Anterior cingulate cortex (tissue), 58 donors: Measurements from ENCODE around the gene SLC23A1.
"Not testable (repeated sequence)": the region's sequence is repeated elsewhere in the genome, so short reads cannot be mapped to it uniquely, and the experiment has no call there.

ENCODE experiments used
- DNase-seq, 58 donors: peaks; one replicate each; lab custom pipeline; 2025; lab: John Stamatoyannopoulos, UW

SLC23A1 gene

DNA sequence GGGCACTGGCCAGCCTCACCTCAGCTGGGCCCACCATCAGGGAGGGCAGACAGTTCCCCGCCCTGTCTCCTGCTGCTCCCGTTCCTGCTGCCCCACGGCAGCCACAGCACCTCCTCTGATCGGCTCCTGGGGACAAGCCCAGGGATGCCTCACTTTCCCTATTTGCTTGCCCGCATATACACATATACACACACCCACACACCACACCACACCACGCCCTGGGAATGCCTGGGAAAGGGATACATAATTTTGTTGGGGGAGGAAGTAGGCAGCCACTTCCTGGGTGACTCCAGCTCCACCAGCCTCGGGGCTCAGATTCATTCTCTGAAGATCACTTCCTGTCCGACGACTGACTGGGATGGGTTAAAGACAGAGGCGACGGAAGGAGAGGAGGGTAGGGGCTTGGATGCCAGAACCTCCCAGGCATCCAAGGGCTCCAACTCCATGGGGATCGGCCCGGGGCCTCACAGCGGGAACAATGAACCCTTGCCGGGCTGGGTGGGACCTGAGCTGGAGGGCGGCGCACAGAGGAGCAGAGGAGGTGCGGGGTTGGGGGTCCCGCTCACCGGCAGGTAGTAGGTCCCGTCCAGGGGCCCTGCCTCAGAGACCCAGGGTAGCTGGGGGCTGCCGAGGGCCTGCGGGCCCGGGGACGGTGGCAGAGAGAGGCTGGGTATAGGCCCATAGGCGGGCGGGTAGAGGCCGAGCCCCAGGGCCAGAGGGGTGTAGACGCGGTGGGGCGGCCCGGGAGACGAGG lies 8.7 kb upstream of the SLC23A1 start:
- no peak for DNase-seq

DNA sequence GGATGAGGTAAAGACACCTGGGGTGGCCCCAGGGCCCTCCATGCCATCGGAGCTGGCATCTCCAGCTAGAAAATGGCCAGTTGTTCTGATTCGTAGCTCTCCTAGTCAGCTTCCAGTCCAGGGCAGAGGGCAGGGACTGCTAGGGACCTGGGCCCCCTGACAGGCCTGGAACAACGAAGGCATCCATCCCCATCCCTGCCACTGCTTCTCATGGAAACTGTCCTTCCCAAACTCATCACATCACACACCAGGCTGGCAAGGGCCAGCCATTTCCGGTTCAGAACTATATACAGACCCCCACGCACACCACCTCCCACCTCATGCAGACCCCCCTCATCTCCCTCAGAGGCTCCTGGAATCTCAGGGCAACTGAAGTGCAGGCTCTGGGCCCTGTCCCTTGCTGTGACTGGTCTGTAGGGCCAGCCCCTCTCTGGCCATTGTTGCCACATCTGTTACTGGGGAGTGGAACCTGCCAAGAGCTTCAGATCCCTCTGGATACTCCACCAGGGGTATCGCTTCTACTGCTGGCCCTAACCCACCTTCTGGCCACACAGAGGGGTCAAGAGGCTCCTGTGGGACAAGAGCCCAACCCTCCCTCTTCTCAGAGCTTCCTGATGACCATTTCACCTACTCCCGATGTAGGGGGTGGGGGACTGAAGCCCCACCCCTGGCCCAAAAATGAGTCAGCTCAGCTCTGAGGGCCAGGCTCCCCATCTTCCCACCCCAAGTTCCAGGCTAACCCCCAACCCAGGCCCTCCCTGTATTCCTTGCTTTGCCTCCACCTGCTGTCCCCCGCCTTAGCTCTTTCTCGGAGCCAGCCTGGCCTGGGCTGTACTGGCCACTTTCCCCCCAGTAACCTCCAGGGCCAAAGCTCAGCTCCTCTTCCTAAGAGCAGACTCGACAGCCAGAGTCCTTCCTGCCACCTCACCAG lies 7.8 kb upstream of the SLC23A1 start:
- DNase-seq, result no peak

GRCh38 chr5:139389701-139390638 lies 6.9 kb upstream of the SLC23A1 start, which contains the start of gene MZB1:
Gene MZB1 (minus strand): TSS chr5:139389913. CDS start chr5:139389856, 57 bp downstream.
- no peak for DNase-seq

- no peak for DNase-seq
Observed at GRCh38 chr5:139388198-139388821, 5.2 kb upstream of the SLC23A1 start.

- no peak for DNase-seq
Observed at GRCh38 chr5:139387611-139388197, 4.6 kb upstream of the SLC23A1 start.

DNA sequence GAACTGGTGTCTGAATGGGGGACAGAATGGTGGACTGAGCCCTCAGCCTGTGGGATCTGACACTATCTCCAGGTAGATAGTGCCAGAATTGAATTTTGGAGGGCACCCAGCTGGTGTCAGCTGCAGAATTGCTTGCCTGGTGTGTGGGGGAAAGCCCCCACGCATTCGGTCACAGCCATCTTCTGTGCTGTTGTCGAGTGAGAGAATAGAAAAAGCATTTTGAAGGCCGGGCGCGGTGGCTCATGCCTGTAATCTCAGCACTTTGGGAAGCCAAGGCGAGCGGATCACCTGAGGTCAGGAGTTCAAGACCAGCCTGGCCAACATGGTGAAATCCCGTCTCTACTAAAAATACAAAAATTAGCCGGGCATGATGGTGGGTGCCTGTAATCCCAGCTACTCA lies 3.9 kb upstream of the SLC23A1 start:
- DNase-seq, result not testable (repeated sequence)

- DNase-seq, result no peak
Observed at GRCh38 chr5:139386050-139386438, 2.9 kb upstream of the SLC23A1 start.

DNA sequence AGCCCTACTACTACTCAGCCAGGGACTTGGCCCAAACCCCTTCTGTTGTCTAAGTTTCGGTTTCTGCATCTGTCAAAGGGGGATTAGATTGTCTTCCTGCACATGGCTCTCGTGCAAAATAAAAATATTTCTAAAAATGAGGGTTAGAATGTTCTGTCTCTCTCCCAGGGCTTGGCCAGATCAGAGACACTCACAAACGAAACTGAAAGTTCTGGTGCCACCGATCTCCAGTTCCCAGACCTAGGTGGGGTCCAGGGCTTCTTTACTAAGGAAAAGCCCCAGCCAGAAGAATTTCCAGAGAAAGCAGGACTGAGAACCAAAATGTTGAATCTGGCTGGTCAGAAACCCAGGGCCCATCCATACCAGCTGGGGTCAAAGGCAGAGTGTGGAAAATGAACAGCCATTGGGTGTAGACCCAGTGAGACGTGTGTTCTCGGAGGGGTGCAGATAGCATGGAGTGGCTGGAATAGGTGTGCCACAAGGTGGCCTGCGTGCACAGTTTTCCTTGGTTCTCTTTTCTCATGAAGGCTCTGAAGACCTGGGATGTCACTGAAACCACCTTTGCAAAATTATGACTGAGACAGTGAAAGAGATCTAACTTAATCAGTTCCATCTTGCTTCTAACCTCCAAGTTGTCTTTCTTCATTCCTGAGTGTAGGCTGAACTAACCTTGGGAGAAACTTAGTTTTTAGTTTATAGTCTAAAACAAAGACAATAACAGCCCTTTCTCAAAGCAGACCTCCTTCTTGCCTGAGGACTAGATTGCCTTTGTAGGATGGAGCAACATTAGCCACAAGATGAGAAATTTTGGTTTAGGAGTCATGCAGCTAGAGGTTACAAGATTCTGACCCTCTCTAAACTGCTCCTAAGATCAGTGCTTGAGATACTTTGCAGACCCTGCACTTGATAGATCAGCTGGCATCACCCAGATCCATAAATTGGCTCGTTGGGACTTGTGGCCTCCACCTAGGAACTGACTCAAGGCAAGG lies 2.3 kb upstream of the SLC23A1 start:
- no peak for DNase-seq

GRCh38 chr5:139384591-139385051 lies 1.5 kb upstream of the SLC23A1 start:
- no peak for DNase-seq

DNA sequence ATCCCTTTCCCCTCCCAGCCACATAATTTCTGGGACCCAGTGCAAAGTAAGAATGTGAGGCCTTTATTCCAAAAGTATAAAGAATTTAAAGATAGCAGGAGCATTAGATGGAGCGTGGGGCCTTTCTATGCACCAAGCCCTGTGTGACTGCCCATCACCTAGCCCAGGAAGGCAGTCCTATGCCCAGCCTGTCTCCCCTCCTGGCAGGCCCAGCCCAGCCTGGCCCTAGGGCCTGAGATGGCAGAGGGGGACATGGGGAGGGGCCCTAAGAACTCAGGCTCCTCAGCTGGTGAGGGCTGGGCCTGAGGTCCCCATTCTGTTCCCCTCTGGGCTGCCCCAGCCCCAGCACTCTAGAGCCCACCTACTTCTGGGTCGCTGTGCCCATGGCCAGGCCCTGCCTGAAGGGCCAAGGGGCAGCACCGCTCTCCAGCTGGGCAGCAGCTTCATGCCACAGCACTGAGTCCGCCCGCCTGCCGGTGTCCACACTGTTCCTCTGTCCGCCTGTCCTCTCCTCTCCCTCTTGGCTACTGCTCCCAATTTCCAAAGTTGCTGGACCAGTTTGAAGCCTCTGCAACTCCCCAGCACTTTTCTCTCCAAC lies 995 bp upstream of the SLC23A1 start:
- no peak for DNase-seq

- DNase-seq, result no peak
Observed at GRCh38 chr5:139382807-139383206, 290 bp downstream of the SLC23A1 start.

DNA sequence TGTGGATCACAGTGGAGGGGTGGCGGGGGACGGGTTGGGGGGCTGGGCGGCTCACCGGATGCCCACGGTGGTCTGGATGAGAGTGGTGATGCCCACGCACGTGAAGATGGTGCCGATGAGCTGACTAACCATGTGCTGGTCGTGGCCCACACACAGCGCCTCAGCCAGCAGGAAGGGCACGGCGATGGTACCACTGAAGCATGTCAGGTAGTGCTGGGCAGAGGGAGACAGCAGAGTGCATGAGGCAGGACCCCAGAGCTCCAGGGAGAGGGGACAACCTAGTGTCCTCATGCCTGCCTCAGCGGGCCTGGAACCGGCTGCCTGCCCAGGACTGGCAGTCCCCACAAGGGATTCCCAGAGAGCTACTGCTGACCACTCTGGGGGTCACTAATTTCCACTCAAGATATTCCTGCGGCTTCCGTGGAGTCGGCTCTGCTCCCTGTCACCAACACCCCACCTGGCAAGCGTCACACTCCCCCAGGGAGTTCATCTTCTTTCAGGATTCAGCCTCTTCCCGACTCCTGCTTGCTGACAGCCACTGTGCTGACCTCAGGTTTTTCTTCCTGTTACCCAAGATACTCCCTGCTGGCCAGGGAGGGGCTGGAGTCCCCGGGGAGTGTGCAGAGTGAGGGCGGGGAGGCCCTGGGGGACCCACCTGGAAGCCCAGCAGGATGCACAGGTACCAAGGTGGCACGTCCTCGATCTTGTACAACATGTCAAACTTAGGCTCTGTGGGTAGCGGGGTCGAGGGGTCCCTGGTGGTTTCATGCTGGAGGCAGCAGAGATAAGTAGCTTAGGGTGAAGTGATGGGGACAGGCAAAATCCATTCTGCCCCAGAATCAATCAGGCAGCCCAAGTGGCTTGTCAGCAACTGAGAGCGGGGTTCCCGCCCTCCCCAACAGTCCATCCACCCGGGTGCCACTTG lies 998 bp downstream of the SLC23A1 start:
- DNase-seq, result no peak

GRCh38 chr5:139379626-139380449 lies 3.3 kb downstream of the SLC23A1 start:
- no peak for DNase-seq

GRCh38 chr5:139378941-139379361 lies 4.1 kb downstream of the SLC23A1 start:
- no peak for DNase-seq

- DNase-seq, result no peak
Observed at GRCh38 chr5:139378101-139378825, 4.8 kb downstream of the SLC23A1 start.
